NCI-H1092 (cell line): ENCODE data around the gene ST6GALNAC3.
"Not testable (repeated sequence)": the region's sequence is repeated elsewhere in the genome, so short reads cannot be mapped to it uniquely, and the experiment has no call there.

Experiments used
- DNase-seq: peaks from one replicate; lab custom pipeline; 2025; lab: John Stamatoyannopoulos, UW

The ST6GALNAC3 gene

DNA sequence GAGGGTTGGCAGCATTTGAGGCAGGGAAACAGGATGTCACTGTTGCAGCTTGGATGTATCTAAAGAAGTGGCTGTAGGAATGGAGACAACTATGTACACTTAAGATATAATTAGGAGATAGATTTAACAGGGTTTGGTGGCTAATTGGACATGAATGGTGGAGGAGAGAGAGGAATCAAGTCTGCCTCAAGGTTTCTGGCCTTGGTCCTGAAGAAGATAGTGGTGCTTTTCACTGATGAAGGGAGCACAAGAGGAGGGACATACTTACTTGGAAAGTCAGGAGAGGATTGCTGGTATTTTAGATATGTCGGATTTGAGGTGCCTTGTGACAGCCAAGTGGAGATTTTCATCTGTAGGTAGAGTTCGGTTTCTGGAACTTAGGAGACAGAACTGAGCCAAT is 123.9 kb downstream of the ST6GALNAC3 start:
- DNase-seq = no peak

DNA sequence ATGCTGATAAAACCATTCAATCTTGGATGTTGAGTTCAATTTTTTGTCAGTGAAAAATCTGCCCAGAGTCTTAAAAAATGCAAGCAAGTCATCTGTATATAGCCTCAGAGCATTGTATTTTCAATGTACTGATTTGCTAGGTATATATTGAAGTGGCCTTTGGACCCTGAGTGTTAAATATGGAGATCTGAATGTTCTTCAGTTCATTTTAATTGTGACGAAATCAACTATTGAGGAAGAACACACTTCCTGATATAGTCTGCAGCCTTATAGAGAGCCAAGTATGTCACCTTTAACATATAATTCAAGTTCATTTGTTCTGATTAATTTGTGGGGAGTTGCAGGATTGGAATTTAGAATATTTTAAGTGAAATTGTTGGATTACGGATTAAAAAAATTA is 128.1 kb downstream of the ST6GALNAC3 start:
- DNase-seq = no peak

DNA sequence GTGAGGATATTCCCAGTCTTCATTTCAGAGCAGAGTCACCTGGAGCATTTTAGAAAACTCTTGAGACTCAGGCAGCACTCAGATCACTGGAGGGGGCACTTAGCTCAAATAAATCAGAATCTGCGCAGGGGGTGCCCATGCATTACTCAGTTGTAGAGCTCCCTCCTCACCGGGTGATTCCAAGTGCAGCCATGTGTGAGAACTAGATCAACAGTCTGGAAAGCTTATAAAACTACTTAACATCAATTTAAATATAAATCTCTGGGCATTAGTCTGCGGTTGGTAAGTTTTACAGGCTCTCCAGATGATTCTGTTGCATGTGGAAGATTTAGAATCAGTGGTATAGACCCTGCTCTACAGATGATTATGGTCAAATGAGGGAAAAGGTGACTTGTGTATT is 128.6 kb downstream of the ST6GALNAC3 start:
- DNase-seq = no peak

DNA sequence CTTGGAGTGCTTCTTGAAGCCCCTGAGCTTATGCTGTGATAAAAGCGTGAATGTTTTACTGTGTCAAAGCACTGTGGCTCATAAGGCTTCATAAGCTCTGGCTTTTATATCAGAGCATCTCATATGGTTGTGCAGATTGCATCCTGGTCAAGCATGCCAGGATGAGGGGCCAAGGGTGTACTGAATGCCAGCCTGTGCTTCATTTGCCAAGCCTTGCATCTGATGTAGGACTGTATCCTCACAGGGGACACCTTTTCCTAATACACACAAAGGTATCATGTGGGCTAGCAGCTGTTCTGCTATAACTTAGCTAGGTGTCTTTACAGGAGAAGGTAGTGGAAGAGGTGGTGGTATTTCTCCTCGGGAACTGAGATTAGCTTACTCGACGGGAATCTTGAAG is 134.7 kb downstream of the ST6GALNAC3 start:
- no peak for DNase-seq

DNA sequence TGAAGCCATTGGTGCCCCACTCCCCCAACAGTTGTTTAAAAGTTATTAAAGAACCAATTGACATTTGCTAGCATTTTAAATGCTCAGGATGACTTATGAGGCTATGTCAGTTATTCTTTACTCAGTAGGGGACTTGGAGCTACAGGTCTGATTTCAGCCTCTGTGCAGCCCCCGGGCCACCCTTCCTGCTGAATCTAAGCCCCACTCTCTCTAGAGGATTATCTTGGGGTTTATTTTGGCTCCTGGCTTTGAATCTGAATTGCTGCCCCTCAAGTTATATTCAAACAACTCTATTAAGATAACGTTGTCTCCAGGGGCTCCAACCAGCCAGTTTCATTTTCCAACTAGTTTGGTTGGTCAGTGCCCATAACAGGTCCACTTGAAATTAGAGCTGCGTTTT is 135.1 kb downstream of the ST6GALNAC3 start:
- no peak for DNase-seq

DNA sequence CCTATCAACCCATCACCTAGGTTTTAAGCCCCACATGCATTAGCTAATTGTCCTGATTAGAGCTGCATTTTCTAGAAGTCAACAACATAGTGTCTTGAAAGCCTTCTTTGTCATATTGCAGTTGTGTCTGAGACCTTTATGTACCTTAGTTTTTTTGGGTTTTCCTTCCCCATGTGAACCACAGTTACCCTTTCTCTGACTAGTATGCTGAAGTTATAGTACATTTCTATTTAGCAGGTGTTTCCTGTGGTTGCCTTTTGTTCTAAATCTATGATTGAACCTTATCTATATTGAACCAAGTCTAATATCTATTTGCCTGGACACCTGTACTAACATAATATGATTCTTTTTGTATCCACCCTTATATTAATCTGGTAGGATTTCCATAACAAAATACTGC is 135.6 kb downstream of the ST6GALNAC3 start:
- DNase-seq = no peak

DNA sequence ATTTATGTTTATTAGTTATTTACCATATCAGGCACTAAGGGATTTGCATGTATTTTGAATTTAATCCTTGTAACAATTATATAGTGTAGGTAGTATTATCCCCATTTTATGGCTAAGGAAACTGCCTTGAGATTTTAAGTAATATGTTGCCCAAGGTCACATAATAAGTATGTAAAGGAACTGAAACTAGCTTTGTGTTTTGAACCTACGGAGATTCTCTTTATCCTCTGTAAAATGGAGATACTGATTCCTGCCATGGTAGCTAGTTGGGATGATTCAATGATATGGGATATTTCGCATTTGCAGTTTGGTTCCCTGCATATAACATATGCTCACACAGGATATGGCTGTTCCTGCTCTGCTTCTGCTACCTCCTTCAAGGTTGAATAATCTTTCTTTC is 144.3 kb downstream of the ST6GALNAC3 start:
- DNase-seq = no peak

DNA sequence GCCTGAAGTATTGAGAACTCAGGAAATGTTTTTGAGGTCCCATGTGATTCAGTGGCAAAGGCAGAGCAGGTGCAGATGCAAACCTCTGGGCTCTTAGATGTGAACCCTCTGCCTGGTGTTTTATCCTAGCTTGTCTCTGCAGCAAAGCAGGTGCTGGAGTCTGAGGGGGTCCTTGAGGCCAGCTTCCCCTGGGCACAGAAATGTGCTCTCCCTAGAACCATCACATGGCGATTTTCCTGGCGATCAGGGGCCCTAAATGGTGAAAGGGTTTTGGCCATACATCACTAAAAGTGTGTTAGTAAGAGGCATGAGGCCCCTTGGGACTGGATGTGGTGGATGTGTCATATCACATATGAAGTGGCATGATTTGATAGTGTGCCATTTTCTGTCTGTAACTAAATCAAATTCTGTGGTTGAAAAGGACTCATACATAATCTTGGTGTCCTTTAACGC is 144.8 kb downstream of the ST6GALNAC3 start:
- DNase-seq = no peak

DNA sequence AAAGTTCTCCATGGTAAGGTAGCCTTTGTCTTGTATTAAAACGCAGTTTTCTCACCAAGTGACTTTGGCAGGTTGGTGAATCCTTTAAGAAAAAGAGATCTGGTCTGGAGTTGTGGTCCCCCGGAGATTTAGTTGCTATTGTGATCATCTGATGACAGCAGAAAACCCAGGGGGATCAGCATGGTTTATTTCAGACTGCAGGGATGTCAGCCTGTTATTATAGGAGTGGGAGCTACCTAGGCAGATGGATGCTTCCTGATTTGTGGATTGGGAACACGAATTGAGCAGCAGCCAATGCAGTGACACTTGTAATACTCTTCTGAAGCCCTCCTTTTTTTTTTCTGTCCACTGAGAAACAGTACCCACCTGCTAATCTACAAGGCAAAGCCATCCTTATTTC is 150.2 kb downstream of the ST6GALNAC3 start:
- no peak for DNase-seq

DNA sequence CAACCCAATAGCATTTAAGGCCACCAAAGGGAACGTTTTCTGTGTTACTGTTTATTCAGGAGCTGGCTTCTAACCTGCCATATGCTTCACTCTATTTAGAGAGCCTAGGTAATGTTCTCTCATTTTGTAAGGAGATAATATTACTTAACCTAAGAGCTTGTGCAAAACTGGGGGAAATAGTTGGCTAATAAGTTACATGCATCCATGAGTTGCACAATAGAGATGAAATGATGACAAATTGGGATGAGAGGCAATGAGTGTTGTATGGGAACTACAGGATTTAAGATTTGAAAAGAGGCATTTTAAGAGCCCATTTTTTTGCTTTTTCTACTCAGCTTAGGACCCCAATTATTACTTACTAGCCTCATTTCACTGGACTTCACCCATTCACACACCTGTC is 151.0 kb downstream of the ST6GALNAC3 start:
- DNase-seq = no peak

DNA sequence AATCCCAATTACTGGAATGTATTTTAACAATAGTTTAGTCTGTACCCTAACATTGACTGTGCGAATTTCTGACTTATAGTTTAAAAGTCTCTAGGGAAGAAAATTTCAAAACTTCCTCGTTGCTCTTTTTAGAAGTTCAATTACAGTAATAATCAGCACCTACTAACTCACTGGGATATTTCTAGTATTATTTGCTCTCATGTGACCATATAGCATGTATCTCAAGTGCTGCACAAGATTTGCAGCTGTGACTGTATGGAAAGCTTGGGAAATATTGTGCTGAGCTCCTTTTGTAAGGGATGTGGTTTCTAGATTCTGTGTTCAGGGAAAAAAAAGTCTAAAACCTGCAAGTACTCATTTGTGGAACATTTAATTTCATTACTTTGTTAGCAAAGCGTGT is 153.1 kb downstream of the ST6GALNAC3 start:
- no peak for DNase-seq

DNA sequence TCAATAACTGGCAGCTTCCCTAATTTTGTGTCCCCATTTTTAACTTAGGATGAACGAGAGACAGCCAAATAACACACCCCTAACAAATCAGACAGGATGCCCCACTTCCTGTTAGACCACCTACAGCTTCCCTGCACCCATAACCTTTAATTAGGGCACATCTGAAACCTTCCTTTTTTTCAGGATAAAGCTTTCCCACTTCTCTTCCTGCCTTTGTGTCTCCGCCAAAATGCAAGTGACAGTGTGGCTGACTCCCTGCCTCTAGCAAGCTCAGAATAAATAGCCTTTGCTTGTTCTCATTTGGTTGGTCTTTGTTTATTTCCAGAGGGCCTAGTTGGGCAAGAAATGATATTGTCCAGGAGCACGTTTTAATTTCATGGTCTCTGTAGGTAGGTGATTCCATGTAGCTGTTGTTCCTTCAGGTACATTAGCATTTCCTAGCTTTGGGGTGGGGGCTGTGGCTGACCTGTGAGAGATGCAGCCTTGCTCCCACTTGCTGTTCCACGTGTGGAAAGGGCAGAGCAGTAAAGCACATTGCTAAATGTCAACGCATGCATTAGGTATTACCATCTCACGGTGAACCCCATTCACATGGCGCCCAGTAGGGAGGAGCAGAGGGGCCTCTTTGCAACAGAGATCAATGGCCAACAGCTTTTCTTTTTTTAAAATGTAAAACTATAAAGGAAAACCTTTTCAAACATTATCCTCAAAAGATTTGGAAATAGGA is 154.9 kb downstream of the ST6GALNAC3 start:
- DNase-seq = no peak

DNA sequence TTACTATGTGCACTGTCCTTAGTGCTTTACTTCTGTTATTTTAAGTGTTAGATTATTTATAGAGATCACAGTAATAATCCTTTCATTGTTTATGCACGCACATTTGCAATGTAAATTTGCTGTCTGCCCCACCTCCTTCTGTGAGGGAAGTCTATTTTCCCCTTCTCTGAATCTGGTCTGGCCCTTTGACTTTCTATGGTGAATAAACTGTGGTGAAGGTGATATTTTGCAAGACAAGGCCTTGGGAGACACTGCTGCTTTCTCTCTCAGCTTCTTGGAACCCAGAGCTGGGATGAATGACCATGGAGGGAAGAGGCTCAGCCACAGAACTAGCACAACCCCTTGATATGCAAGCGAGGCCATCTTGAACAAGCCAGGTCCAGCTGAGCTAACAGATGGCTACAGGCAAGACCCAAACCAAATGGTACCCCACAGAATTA is 156.3 kb downstream of the ST6GALNAC3 start:
- no peak for DNase-seq

DNA sequence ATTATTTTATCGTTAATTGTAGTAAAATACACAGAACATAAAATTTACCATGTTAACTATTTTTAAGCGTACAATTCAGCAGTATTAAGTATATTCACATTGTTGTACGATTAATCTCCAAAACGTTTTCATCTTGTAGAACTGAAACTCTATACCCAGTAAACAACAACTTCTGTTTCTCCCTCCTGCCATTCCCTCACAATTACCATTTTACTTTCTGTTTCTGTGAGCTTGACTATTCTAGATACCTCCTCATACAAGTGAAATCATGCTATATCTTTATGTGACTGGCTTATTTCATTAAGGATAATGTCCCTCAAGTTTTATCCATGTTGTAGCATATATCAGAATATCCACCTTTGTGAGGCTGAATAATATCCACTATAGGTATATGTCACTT is 156.8 kb downstream of the ST6GALNAC3 start:
- DNase-seq = no peak

DNA sequence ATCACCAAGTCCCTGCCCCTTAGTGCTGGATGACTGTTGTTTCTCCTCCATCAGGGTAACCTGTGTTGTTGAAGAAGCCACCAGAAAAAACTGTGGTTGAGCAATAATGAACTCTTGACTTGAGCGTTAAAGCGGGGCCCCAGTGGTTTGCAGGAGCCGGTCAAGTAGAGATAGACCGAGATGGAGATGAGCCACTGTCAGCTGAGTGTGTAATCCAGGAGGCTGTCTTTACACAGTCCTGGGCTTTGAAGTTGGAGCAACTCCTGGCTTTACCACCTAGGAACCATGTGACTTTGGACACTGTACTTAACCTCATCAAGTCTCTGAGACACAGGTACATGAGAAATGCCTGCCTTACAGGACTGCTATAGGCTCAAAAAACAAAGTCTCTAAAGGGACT is 158.1 kb downstream of the ST6GALNAC3 start:
- DNase-seq = no peak

DNA sequence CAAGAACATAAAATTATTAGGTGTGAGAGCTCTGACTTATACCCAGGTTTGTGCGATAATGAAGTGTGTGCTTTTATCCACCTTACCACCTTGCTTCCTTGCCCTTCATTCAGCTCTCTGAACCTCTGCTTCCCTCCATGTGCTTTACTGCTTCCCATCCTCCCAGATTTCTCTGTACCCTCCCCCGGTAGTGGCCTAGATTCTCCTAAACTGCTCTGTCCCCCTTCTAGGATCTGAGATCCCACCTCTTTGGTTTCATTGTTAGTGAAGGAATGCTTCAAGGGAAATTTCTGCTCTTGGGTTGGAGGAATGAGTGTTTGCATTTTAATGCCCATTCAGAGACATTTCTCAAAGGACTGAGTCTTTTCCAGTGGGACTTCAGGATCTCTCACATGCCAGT is 159.5 kb downstream of the ST6GALNAC3 start:
- no peak for DNase-seq

DNA sequence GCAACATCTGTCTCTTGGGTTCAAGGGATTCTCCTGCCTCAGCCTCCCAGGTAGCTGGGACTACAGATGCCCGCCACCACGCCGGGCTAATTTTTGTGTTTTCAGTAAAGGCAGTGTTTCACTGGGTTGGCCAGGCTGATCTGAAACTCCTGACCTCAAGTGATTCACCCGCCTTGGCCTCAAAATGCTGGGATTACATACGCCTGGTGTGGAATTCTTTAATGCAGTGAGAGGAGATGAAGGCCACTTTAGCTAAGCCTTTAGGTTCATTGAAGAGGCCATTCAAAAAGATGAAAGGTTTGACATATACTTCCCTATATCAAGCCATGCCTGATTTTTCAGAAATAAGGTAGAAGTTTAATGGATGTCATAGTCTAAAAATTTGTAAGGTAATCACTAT is 162.7 kb downstream of the ST6GALNAC3 start:
- DNase-seq = no peak

DNA sequence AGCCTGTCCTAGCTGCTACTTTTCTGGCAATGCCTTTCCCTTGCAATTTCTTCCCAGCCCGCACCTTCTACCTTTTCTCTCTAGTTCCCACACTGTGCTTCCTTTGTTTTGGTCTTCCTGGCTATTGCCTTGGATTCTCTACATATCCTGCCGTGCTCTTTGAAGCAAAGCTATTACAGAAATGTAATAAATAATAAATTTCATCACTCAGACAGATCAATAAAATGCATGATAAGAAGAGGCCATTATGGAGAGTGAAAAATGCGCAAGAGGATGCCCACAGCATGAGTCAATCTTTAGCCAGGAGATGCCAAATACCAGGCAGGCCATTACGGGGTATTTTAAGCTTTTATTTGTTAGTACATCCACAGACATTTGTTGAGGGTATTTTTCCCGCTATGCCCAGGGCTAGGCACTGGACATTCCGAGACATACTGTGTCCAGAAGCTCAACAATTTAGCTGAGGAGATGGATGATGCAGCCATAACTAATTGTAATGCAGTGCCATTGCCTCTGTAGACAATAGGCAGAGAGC is 163.6 kb downstream of the ST6GALNAC3 start:
- no peak for DNase-seq

DNA sequence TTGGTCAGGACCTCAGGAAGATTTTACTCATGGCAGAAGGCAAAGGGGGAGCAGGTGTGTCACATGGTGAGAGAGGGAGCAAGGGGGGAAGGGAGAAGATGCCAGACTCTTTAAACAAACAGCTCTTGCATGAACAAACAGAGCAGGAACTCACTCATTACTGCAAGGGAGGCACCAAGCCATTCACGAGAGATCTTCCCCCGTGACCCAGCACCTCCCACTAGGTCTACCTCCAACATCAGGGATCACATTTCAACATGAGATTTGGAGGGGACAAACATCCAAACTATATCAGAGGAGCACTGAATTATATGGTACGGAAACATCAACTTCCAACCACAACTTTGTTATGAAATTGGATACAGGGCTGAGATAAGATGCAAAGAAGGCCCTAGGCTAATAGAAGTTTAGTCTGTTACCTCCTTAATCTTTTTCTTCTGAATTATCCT is 164.9 kb downstream of the ST6GALNAC3 start:
- DNase-seq = no peak

DNA sequence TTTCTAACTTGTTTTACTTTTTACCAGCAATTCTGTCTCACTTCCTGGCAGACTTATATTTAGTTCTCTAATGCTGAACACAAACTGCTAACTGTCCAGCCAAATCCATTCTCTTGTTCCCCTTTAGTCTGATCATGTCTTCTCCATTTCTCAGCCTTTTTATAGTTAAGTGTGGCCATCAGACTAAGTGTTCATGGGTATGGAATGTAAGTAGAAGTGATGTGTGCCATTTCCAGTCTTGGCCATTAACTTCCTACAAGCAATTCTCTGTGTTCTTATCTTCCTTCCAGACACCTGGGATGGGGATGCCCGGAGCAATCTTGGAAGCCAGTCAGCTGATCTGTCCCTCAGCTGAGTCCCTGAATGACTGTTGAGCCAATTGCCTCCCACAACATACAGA is 165.8 kb downstream of the ST6GALNAC3 start:
- DNase-seq = no peak

DNA sequence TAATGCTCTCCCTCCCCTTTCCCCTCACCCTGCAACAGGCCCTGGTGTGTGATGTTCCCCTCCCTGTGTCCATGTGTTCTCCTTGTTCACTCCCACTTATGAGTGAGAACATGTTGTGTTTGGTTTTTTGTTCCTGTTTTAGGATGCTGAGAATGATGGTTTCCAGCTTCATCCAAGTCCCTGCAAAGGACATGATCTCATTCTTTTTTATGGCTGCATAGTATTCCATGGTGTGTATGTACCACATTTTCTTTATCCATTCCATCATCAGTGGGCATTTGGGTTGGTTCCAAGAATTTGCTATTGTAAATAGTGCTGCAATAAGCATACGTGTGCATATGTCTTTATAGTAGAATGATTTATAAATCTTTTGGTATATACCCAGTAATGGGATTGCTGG is 168.0 kb downstream of the ST6GALNAC3 start:
- DNase-seq = not testable (repeated sequence)

DNA sequence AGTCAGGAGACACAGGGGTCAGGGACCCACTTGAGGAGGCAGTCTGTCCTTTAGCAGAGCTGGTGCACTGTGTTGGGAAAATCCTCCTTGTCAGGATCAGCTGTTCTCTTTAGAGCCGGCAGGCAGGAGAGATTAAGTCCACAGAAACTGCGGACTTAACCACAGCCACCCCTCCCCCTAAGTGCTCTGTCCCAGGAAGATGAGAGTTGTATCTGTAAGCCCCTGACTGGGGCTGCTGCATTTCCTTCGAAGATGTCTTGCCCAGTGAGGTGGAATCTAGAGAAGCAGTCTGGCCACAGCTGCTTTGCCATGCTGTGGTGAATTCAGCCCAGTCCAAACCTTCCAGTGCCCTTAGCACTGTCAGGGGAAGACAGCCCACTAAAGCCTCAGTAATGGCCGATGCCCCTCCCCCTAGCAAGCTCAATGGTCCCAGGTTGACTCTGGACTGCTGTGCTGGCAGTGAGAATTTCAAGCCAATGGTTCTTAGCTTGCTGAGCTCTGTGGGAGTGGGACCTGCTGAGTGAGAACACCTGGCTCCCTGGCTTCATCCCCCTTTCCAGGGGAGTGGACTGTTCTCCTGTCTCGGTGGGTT is 172.8 kb downstream of the ST6GALNAC3 start:
- DNase-seq = no peak

DNA sequence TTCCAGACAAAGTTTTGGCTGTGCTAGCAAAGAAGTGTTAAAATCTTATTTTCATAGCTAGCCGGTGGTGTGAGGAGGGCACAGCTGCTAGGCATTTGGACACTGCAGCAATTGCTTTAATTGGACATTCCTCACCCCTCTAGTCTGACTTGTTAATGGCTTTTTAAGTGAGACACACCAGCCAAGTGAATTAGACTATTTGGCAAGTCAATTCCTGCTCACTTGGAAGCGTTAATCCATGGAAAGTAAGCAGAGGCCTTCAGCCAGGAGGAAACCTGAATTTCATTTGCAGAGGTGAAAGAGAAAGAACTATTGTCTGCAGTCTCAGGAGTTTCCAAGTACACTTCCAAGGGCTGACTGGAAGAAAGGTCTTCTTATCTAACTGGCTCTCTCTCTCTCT is 175.7 kb downstream of the ST6GALNAC3 start:
- no peak for DNase-seq

DNA sequence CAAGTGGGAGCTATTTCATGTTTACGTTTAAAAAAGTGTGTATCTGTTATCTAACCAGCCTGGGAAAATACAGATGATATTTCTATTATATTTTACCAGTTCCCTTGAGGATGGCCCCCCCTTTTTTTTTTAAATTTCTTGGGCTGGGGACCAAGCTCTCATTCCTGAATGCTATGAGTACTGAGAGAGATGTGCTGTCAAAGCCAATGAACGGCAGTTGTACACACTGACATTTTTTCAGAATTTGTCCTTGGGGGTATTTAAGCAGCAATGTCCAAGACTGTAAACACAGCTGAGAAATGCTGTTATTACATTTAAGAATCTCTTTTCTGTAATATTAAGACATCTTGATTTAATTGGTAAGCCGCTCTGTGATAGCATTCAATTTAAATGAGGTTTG is 177.9 kb downstream of the ST6GALNAC3 start:
- no peak for DNase-seq
